ES-I3 (cell line): ENCODE measurements around the gene PPP2R5D.
A peak's percentile ranks its signal among the peaks of the same experiment; 100 is the strongest.
"Not testable (repeated sequence)": the region's sequence is repeated elsewhere in the genome, so short reads cannot be mapped to it uniquely, and the experiment has no call there.

ENCODE experiments used
- H3K36me3 ChIP-seq: 2 replicates; pipeline ENCODE4 v1.6.1; 2013; ENCODE audit warnings: mild to moderate bottlenecking, low read length, control low read depth, moderate library complexity; ENCODE audit not compliant: insufficient read depth
- H3K4me1 ChIP-seq: 2 replicates; pipeline ENCODE4 v1.6.1; 2013; ENCODE audit warnings: mild to moderate bottlenecking, control low read depth, low read length; ENCODE audit not compliant: insufficient read depth
- H3K9ac ChIP-seq: 2 replicates; pipeline ENCODE4 v1.6.1; 2013; ENCODE audit warnings: low read depth, mild to moderate bottlenecking, low read length, moderate library complexity
- H3K9me3 ChIP-seq: 2 replicates; pipeline ENCODE4 v1.6.1; 2013; ENCODE audit warnings: mild to moderate bottlenecking, low read length, moderate library complexity; ENCODE audit not compliant: control insufficient read depth, insufficient read depth

Gene PPP2R5D

GRCh38 chr6:42984001-42984923 is at the start of gene PPP2R5D:
TSS of gene PPP2R5D (plus strand) at chr6:42984570. CDS start at chr6:42984678, 108 bp downstream.
- no peaks in the 10 kb centered on the region for H3K4me1 ChIP-seq
- H3K9me3 ChIP-seq, result no peaks in the 10 kb centered on the region
- H3K36me3 ChIP-seq, result no peaks in the 10 kb centered on the region; the same call in 1 of the 2 replicates
- peak within 1 kb of the TSS; percentile 79 for H3K9ac ChIP-seq

- H3K9ac ChIP-seq, result no peak overlapping the region
- H3K4me1 ChIP-seq, result peaks cover 4% of the 10 kb centered on the region; the same call in 1 of the 2 replicates
- H3K36me3 ChIP-seq, result peaks cover 23% of the 10 kb centered on the region
- H3K9me3 ChIP-seq, result no peaks in the 10 kb centered on the region
These were observed 49.0 kb upstream of the PPP2R5D start for GRCh38 chr6:42935322-42935721.

- no peaks in the 10 kb centered on the region for H3K9me3 ChIP-seq
- peaks cover 23% of the 10 kb centered on the region for H3K36me3 ChIP-seq
- H3K9ac ChIP-seq, result no peak overlapping the region
- no peaks in the 10 kb centered on the region for H3K4me1 ChIP-seq
These were observed 48.0 kb upstream of the PPP2R5D start for GRCh38 chr6:42936398-42936797.

- Histone ChIP-seq H3K9ac (no peak overlapping the region), H3K36me3 (peaks cover 23% of the 10 kb centered on the region), H3K9me3 (no peaks in the 10 kb centered on the region), H3K4me1 (no peaks in the 10 kb centered on the region)
These were observed 46.6 kb upstream of the PPP2R5D start for GRCh38 chr6:42937548-42938427.

- no peaks in the 10 kb centered on the region for H3K9me3 ChIP-seq
- H3K9ac ChIP-seq, result no peak overlapping the region
- no peaks in the 10 kb centered on the region for H3K4me1 ChIP-seq
- H3K36me3 ChIP-seq, result peaks cover 23% of the 10 kb centered on the region
These were observed 46.0 kb upstream of the PPP2R5D start for GRCh38 chr6:42938428-42938796.

- Histone ChIP-seq H3K36me3 (peaks cover 23% of the 10 kb centered on the region), H3K9me3 (no peaks in the 10 kb centered on the region), H3K4me1 (no peaks in the 10 kb centered on the region), H3K9ac (no peak overlapping the region)
These were observed 45.2 kb upstream of the PPP2R5D start for GRCh38 chr6:42938987-42939809.

GRCh38 chr6:42939810-42940167 is 44.6 kb upstream of the PPP2R5D start:
- Histone ChIP-seq H3K9me3 (no peaks in the 10 kb centered on the region), H3K36me3 (peaks cover 18% of the 10 kb centered on the region), H3K4me1 (no peaks in the 10 kb centered on the region), H3K9ac (no peak overlapping the region)

GRCh38 chr6:42940493-42941045 is 43.8 kb upstream of the PPP2R5D start:
- Histone ChIP-seq H3K9me3 (no peaks in the 10 kb centered on the region), H3K4me1 (no peaks in the 10 kb centered on the region), H3K36me3 (peaks cover 13% of the 10 kb centered on the region), H3K9ac (no peak overlapping the region)

- not testable (repeated sequence) for H3K36me3 ChIP-seq, H3K9me3 ChIP-seq, H3K4me1 ChIP-seq, H3K9ac ChIP-seq
These were observed 43.0 kb upstream of the PPP2R5D start for GRCh38 chr6:42941356-42941755.

- Histone ChIP-seq H3K9me3 (no peaks in the 10 kb centered on the region), H3K36me3 (peaks cover 4% of the 10 kb centered on the region), H3K9ac (no peak overlapping the region), H3K4me1 (no peaks in the 10 kb centered on the region)
These were observed 41.9 kb upstream of the PPP2R5D start for GRCh38 chr6:42942444-42942843.

GRCh38 chr6:42947950-42948349 is 36.4 kb upstream of the PPP2R5D start:
- no peaks in the 10 kb centered on the region for H3K9me3 ChIP-seq
- no peaks in the 10 kb centered on the region for H3K4me1 ChIP-seq
- H3K36me3 ChIP-seq, result no peaks in the 10 kb centered on the region
- H3K9ac ChIP-seq, result no peak overlapping the region

GRCh38 chr6:42952389-42952788 is 32.0 kb upstream of the PPP2R5D start:
- no peak overlapping the region for H3K9ac ChIP-seq
- H3K9me3 ChIP-seq, result no peaks in the 10 kb centered on the region
- no peaks in the 10 kb centered on the region for H3K36me3 ChIP-seq
- no peaks in the 10 kb centered on the region for H3K4me1 ChIP-seq

- not testable (repeated sequence) for H3K4me1 ChIP-seq, H3K36me3 ChIP-seq, H3K9ac ChIP-seq, H3K9me3 ChIP-seq
These were observed 30.0 kb upstream of the PPP2R5D start for GRCh38 chr6:42954405-42954804.

GRCh38 chr6:42958125-42958524 is 26.2 kb upstream of the PPP2R5D start:
- Histone ChIP-seq H3K36me3 (no peaks in the 10 kb centered on the region), H3K4me1 (no peaks in the 10 kb centered on the region), H3K9me3 (no peaks in the 10 kb centered on the region), H3K9ac (no peak overlapping the region)
